H1 (cell line): ENCODE data around the gene EDN1. TPM values are rescaled to one million over a fixed set of nuclear protein-coding genes. Genes with fewer than 3 reads are reported as not detected.
"Not testable (repeated sequence)": the region's sequence is repeated elsewhere in the genome, so short reads cannot be mapped to it uniquely, and the experiment has no call there.

Experiments
- CTCF ChIA-PET: fragments of 300-600 bp; sonication (Branson Sonifier 250); formaldehyde crosslinking; loops from one replicate; lab custom pipeline; 2021; ENCODE audit not compliant: partially characterized antibody; lab: Charles Lee
- POLR2A ChIA-PET: fragments of 300-600 bp; sonication (Branson Sonifier 250); formaldehyde crosslinking; loops from one replicate; lab custom pipeline; 2021; ENCODE audit warnings: inconsistent platforms; ENCODE audit not compliant: partially characterized antibody; lab: Charles Lee
- DNase-seq, 2 experiments: peaks; one replicate each; pipeline versions ENCODE4 v3.0.0 to v3.0.0-alpha.2; 2010 to 2022; ENCODE audit warnings: low spot score in 2 of 2, low read depth in 1 of 2, mixed read lengths in 1 of 2
- FAIRE-seq: peaks from 2 replicates; lab custom pipeline; 2011; peaks lifted over from hg19 to GRCh38; lab: Jason Lieb, UNC
- H2AFZ ChIP-seq: 2 replicates; pipeline ENCODE4 v1.8.1; 2012; ENCODE audit warnings: low read length, inconsistent platforms
- H2AK5ac ChIP-seq: 2 replicates; pipeline ENCODE4 v1.6.1; 2013; ENCODE audit warnings: low read depth, low read length
- H2BK120ac ChIP-seq: replicated peaks from 2 replicates; pipeline ENCODE3; 2013; ENCODE audit warnings: low read depth, low read length, inconsistent platforms
- H2BK12ac ChIP-seq: 2 replicates; pipeline ENCODE4 v1.6.1; 2013; ENCODE audit warnings: low read depth, low read length
- H2BK15ac ChIP-seq: 2 replicates; pipeline ENCODE4 v1.6.1; 2013; ENCODE audit warnings: low read length
- H2BK20ac ChIP-seq: 2 replicates; pipeline ENCODE4 v1.6.1; 2013; ENCODE audit warnings: low read length
- H2BK5ac ChIP-seq: 2 replicates; pipeline ENCODE4 v1.6.1; 2013; ENCODE audit warnings: low read depth, low read length
- H3K14ac ChIP-seq: 2 replicates; pipeline ENCODE4 v1.6.1; 2013; ENCODE audit warnings: inconsistent platforms; ENCODE audit not compliant: insufficient read length
- H3K18ac ChIP-seq: 2 replicates; pipeline ENCODE4 v1.6.1; 2013; ENCODE audit warnings: low read length; ENCODE audit errors: extremely low read depth
- H3K23ac ChIP-seq: 2 replicates; pipeline ENCODE4 v1.6.1; 2013; ENCODE audit warnings: inconsistent platforms; ENCODE audit not compliant: insufficient read length
- H3K23me2 ChIP-seq: 2 replicates; pipeline ENCODE4 v1.6.1; 2013; ENCODE audit warnings: low read depth, low read length
- H3K27ac ChIP-seq: 2 replicates; pipeline ENCODE4 v1.6.1; 2011; ENCODE audit warnings: low read depth, low read length, inconsistent platforms
- H3K27me3 ChIP-seq, 4 experiments: replicated peaks in 1 of 4; 1 replicate in 1 of 4; 2 replicates in 3 of 4; pipeline versions ENCODE4 v1.6.1 to v1.8.1; 2011 to 2013; ENCODE audit warnings: low read length in 3 of 4, mild to moderate bottlenecking in 3 of 4, inconsistent platforms in 2 of 4, mixed read lengths in 2 of 4, moderate library complexity in 1 of 4; ENCODE audit not compliant: control insufficient read depth in 3 of 4, insufficient read depth in 3 of 4; ENCODE audit errors: extremely low read depth in 1 of 4
- H3K36me3 ChIP-seq, 4 experiments: 2 replicates each; pipeline versions ENCODE4 v1.6.1 to v1.8.1; 2011 to 2013; ENCODE audit warnings: mild to moderate bottlenecking in 4 of 4, low read length in 3 of 4, moderate library complexity in 2 of 4, control low read depth in 1 of 4, inconsistent platforms in 1 of 4; ENCODE audit not compliant: insufficient read depth in 4 of 4, control insufficient read depth in 2 of 4
- H3K4ac ChIP-seq: replicated peaks from 2 replicates; pipeline ENCODE3; 2013; ENCODE audit warnings: low read length, low read depth, mixed read lengths, inconsistent platforms; ENCODE audit not compliant: insufficient read length
- H3K4me1 ChIP-seq, 4 experiments: replicated peaks in 1 of 4; 1 replicate in 1 of 4; 2 replicates in 3 of 4; pipeline versions ENCODE4 v1.6.1 to v1.8.1; 2011 to 2013; ENCODE audit warnings: low read length in 3 of 4, inconsistent platforms in 2 of 4, mixed read lengths in 1 of 4; ENCODE audit not compliant: insufficient read depth in 4 of 4, control insufficient read depth in 3 of 4
- H3K4me2 ChIP-seq, 2 experiments: 2 replicates each; pipeline versions ENCODE4 v1.6.1 to v1.8.1; 2011 to 2013; ENCODE audit warnings: low read depth in 2 of 2, low read length in 2 of 2, control low read depth in 1 of 2, inconsistent platforms in 1 of 2, mild to moderate bottlenecking in 1 of 2; ENCODE audit not compliant: insufficient read depth in 1 of 2
- H3K4me3 ChIP-seq, 4 experiments: fragments of 200-600, 300-600 bp in 1 of 4; sonication (generic), shearing (Covaris generic), sonication (Bioruptor Twin) in 1 of 4; 2 replicates each; pipeline versions ENCODE4 v1.5.1 to v1.8.1; 2011 to 2016; ENCODE audit warnings: low read length in 4 of 4, low read depth in 3 of 4, control low read depth in 2 of 4, inconsistent platforms in 2 of 4, mild to moderate bottlenecking in 2 of 4, mixed read lengths in 1 of 4, moderate library complexity in 1 of 4; ENCODE audit not compliant: insufficient read depth in 2 of 4; ENCODE audit errors: extremely low read depth in 1 of 4
- H3K56ac ChIP-seq: replicated peaks from 2 replicates; pipeline ENCODE3; 2013; ENCODE audit warnings: low read depth, mild to moderate bottlenecking, mixed read lengths, low read length, inconsistent platforms; ENCODE audit not compliant: insufficient read length
- H3K79me1 ChIP-seq: 2 replicates; pipeline ENCODE4 v1.6.1; 2013; ENCODE audit warnings: low read depth, low read length, control low read depth
- H3K79me2 ChIP-seq, 2 experiments: 2 replicates each; pipeline versions ENCODE4 v1.6.1 to v1.8.1; 2012 to 2013; ENCODE audit warnings: low read length in 2 of 2, mild to moderate bottlenecking in 2 of 2, inconsistent platforms in 1 of 2; ENCODE audit not compliant: insufficient read depth in 2 of 2, control insufficient read depth in 1 of 2
- H3K9ac ChIP-seq, 4 experiments: replicated peaks in 1 of 4; 1 replicate in 1 of 4; 2 replicates in 3 of 4; pipeline versions ENCODE4 v1.6.1 to v1.8.1; 2011 to 2013; ENCODE audit warnings: low read depth in 3 of 4, low read length in 3 of 4, control low read depth in 2 of 4, mild to moderate bottlenecking in 2 of 4, moderate library complexity in 2 of 4, inconsistent platforms in 1 of 4; ENCODE audit errors: extremely low read depth in 1 of 4
- H3K9me3 ChIP-seq, 2 experiments: 2 replicates each; pipeline versions ENCODE4 v1.6.1 to v1.8.1; 2012 to 2013; ENCODE audit warnings: mild to moderate bottlenecking in 2 of 2, moderate library complexity in 2 of 2, control low read depth in 1 of 2, inconsistent platforms in 1 of 2, low read depth in 1 of 2, low read length in 1 of 2, mixed read lengths in 1 of 2; ENCODE audit not compliant: insufficient read depth in 2 of 2
- H4K20me1 ChIP-seq, 2 experiments: replicated peaks in 1 of 2; 2 replicates each; pipeline versions ENCODE3 to v1.8.1; 2011 to 2013; ENCODE audit warnings: inconsistent platforms in 2 of 2, low read length in 2 of 2, mild to moderate bottlenecking in 1 of 2; ENCODE audit not compliant: insufficient read depth in 2 of 2, control insufficient read depth in 1 of 2
- H4K5ac ChIP-seq: 2 replicates; pipeline ENCODE4 v1.6.1; 2013; ENCODE audit warnings: low read length, low read depth, mixed read lengths, inconsistent platforms; ENCODE audit not compliant: insufficient read length
- H4K8ac ChIP-seq: 2 replicates; pipeline ENCODE4 v1.8.0; 2013; ENCODE audit warnings: mild to moderate bottlenecking, moderate library complexity, low read length, inconsistent platforms; ENCODE audit not compliant: insufficient read depth; ENCODE audit errors: extremely low read depth
- H4K91ac ChIP-seq: replicated peaks from 2 replicates; pipeline ENCODE3; 2013; ENCODE audit warnings: low read length, mixed read lengths, inconsistent platforms; ENCODE audit not compliant: insufficient read length
- EZH2 ChIP-seq: fragments of 200-600 bp; sonication (generic); IDR thresholded peaks from 2 replicates; pipeline ENCODE4 v1.7.1; 2012; ENCODE audit warnings: low read depth, mild to moderate bottlenecking, moderate library complexity, low read length, inconsistent platforms; ENCODE audit not compliant: severe bottlenecking
- KDM4A ChIP-seq: IDR thresholded peaks from one replicate; pipeline ENCODE4 v1.7.1; 2012; ENCODE audit warnings: low read depth, mild to moderate bottlenecking, moderate library complexity, low read length, inconsistent platforms; ENCODE audit not compliant: severe bottlenecking
- WGBS, 2 experiments: shearing (Covaris generic) in 1 of 2; methylation state at CpG; one replicate each; pipeline versions ENCODE4 v1.1.6 to v1.1.7; 2013 to 2015; ENCODE audit warnings: low lambda C conversion rate in 2 of 2, mixed read lengths in 2 of 2, inconsistent platforms in 1 of 2, low coverage in 1 of 2, missing lambda C conversion rate in 1 of 2; ENCODE audit not compliant: insufficient replicate concordance in 2 of 2, insufficient coverage in 1 of 2, insufficient read length in 1 of 2; ENCODE audit errors: extremely low coverage in 1 of 2, missing lambda C conversion rate in 1 of 2; 5-methylcytosine and 5-hydroxymethylcytosine counted together
- polyA plus RNA-seq, 7 experiments: library from polyadenylated mRNA; depleted of rRNA in 3 of 7; stranded (reverse) in 5 of 7; unstranded in 2 of 7; fragments of >200 nt in 5 of 7; fragments of 200-250 nt in 2 of 7; gene quantifications; 1 replicate in 5 of 7; 2 replicates in 1 of 7; 4 replicates in 1 of 7; pipeline versions ENCODE4 v1.2.1 to v1.2.3, GENCODE V29; 2011 to 2013; ENCODE audit warnings: missing spikeins in 2 of 7, mixed read lengths in 2 of 7
- total RNA-seq: library from RNA; stranded (reverse); fragmentation: NEBNext Ultra II Directional; extraction: Animal tissue kit (Norgen Biotek cat#: 25700); gene quantifications from 2 replicates; pipeline ENCODE4 v1.2.1, GENCODE V29; 2021
- TF ChIP-seq, protein P1 (sequence below), 3 experiments: IDR thresholded peaks; 1 replicate in 2 of 3; 2 replicates in 1 of 3; pipeline versions ENCODE4 v1.5.1 to v1.6.1; 2011; ENCODE audit warnings: low read length in 3 of 3, mild to moderate bottlenecking in 3 of 3, inconsistent platforms in 2 of 3, low read depth in 1 of 3, moderate library complexity in 1 of 3; ENCODE audit not compliant: insufficient read depth in 1 of 3; ENCODE audit errors: control extremely low read depth in 1 of 3

The EDN1 gene
- total and polyA plus RNA-seq, 2 of the 8 experiments (the other 6 are each of a cell fraction or from before 2014, with no cell fraction given): 0.23 to 1.1 TPM

DNA sequence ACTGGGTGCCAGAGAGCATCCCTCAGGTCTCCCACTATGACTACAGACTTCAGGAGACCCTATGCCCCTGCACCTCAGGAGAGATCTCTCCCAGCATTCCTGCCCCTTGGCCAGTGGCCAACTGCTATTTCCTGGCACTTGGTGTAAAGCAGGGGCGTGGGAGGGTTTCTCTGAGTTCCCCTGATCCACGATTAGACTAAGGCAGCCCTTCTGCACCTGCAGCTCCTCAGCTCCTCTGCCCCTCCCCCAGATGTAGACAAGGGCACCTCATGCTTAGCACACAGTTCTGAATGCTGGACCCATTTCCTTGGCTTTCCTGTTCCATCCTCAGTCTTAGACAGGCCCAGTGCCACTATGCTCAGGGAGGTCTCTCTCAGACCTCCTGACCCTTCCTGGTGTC, 28.6 kb downstream of the EDN1 start (continued):
- TF ChIP-seq, protein P1, sequence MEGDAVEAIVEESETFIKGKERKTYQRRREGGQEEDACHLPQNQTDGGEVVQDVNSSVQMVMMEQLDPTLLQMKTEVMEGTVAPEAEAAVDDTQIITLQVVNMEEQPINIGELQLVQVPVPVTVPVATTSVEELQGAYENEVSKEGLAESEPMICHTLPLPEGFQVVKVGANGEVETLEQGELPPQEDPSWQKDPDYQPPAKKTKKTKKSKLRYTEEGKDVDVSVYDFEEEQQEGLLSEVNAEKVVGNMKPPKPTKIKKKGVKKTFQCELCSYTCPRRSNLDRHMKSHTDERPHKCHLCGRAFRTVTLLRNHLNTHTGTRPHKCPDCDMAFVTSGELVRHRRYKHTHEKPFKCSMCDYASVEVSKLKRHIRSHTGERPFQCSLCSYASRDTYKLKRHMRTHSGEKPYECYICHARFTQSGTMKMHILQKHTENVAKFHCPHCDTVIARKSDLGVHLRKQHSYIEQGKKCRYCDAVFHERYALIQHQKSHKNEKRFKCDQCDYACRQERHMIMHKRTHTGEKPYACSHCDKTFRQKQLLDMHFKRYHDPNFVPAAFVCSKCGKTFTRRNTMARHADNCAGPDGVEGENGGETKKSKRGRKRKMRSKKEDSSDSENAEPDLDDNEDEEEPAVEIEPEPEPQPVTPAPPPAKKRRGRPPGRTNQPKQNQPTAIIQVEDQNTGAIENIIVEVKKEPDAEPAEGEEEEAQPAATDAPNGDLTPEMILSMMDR (IDR thresholded peaks at IDR 0.05; ENCODE audit: control extremely low read depth in 1 of 3, insufficient read depth in 1 of 3, low read depth in 1 of 3, low read length in 3 of 3): no peak
- TF ChIP-seq EZH2: no peak
- no peak for TF ChIP-seq KDM4A

DNA sequence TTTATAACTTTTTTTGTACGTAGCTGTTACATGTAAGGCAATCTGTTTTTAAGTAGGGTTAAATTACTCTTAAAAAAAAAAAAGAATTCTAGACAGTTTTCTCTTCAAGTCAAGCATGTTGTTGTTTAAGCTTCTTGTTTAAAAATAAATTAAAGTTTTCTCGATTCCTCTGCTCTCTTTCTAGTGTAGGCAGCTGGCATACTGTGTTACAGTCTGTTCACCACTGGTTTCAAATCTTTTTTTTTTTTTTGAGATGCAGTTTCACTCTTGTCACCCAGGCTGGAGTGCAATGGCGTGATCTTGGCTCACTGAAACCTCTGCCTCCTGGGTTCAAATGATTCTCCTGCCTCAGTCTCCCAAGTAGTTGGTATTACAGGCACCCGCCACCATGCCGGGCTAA, 29.9 kb downstream of the EDN1 start:
- H4K20me1 ChIP-seq, H3K23ac ChIP-seq, FAIRE-seq, H2BK12ac ChIP-seq, H3K23me2 ChIP-seq, H4K91ac ChIP-seq, H2BK120ac ChIP-seq, H2AK5ac ChIP-seq, H2BK20ac ChIP-seq, CTCF ChIA-PET, H3K4me3 ChIP-seq, H3K9ac ChIP-seq, H4K5ac ChIP-seq, DNase-seq, H3K79me1 ChIP-seq, H2BK5ac ChIP-seq, H3K4ac ChIP-seq, H3K14ac ChIP-seq, H3K56ac ChIP-seq, H3K4me1 ChIP-seq, H3K36me3 ChIP-seq, H3K18ac ChIP-seq, POLR2A ChIA-PET, H4K8ac ChIP-seq, H3K27me3 ChIP-seq, H2AFZ ChIP-seq, H2BK15ac ChIP-seq, H3K79me2 ChIP-seq, H3K4me2 ChIP-seq, H3K27ac ChIP-seq: not testable (repeated sequence)
- H3K9me3 ChIP-seq: peaks cover 6 to 11% of the 10 kb centered on the region in 2 experiments
- 76% methylated on average over 5 of the region's 5 CpGs; no CpG with 5 or more reads in 1 of the 2 experiments for WGBS, 2 experiments
